Measurements from ENCODE around the gene PARM1.
A peak's percentile ranks its signal among the peaks of the same experiment; 100 is the strongest.

Gene PARM1

DNA sequence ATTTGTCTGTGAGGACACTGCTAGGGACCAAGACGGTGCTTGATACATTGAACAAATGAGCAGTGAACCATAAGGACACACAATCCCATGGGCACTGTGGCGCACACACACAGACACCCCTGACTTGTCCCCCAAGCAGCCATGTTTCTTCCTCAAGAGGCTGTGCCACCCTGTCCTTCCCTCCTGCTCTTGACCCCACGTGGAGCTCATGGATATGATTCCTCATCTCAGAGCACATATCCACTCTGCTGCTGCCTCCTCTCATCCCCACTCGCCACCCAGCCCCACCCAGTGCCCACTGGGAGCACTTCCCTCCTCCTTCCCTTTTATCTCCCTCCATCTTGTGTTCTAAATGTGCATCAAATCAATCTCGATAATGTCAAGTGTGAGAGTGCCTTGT, 102.4 kb downstream of the PARM1 start:
- no peak for FAIRE-seq

DNA sequence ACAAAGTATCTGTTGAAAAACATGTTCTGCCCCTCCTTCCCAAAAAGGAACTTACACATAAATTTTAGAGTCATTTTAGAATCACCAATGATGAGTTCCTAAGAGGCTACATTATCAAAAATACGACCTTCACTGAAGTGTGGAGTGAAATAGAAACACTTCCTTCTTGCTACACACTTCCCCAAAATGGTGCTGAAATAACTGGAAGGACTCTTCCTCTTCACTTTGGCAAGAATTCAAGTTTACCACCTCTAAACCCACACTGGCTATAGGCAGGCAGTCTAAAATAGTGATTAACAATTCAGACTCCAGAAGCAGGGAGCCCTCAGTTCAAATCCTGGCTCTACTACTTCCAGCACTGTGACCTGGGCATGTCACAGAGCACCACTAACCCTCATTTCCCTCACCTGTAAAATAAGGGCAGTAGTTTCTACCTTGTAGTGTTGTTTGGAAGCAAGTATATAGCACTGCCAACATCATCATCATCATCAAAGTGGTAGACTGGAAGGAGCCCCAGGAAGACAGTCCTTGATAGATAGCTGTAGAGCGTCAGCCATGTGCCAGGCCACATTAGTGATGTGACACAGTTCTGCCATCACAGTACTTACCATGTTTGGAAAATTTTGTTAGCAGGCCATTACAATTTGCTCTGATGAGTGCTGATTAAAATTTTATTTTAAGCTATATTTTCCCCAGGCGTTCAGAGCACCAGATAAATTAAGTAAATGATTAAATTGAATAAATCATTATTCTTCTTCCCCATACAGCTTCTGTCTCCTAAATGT, 103.3 kb downstream of the PARM1 start:
- no peak for FAIRE-seq

DNA sequence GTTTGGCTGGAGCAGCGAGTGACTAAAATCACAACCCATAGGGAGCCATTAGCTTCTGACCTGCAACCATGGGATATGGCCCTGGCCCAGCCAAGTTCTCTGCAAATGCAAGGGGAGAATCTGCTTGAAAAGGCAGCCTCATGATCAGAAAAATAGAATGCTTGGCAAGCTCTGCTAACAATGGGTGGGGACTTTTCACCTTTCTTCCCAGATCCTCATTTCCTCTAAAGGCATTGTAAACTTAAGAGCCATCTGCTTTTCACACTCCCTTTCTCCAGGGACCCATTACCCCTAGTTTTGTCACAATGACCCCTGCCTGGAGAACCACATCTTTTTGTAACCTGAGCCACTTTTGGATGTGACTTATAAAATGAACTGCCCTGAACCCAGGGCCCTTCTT, 104.3 kb downstream of the PARM1 start:
- FAIRE-seq, result peak; percentile 97

DNA sequence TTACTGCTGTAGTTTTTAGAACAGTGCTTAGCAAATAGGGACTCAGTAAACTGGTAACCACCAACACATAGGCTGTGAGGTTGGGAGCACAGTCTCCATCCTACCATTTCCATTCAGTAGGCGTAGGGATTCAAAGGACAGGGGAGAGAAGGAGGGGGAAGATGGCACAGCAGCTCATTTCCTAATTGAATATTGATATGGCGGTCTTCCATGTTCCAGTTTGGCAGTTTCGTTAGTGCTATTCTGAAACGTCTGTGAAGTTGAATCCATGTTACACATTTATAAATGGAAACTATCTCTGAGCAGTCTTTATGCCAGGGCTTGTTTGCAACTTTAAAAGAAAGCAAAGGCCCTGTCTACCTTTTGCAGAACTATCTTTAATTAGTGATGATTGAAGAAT, 105.5 kb downstream of the PARM1 start:
- FAIRE-seq, result no peak

DNA sequence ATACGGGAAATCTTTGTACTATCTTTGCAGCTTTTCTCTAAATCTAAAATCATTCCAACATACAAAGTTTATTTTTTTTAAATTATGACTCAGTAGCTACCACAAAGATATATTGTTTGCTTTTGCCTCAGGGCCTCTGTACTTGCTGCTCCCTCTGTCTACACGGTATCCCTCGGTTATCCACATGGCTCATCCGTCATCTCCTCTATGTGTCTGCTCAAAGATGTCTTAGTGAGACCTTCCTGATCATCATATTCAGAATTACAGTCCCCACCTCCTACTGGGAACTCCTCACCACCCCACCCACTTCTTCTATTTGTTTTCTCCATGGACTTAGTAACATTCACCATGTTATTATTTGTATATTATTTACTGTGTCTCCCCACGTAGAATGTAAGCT, 107.8 kb downstream of the PARM1 start:
- FAIRE-seq, result no peak

DNA sequence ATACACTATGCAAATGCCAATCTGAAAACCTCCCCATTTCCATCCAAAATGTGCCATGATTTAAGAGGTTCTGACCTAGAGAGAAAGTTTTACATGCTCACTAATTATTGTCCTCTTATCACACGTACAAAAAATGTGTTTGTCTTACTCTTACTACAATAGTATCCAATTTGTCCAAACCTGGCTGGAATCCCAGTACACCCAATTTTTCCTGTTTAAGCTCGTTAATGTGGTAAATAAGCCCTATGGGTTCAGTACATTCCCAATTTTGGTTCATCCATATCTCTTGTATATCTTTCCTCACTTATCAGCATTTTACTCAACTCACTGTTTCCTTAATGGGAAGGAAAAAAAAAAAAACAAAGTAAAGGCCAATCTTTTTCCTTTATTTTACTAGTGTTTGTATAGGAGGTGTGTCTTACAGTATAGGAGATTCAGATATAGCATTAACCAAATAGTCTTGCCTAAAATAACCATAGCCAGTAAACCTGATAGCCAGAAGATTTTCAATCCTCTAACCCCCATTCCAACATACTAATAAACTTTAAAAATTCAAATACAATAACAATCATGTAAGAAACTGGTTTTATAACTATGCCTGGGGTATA, 109.8 kb downstream of the PARM1 start:
- FAIRE-seq, result no peak

DNA sequence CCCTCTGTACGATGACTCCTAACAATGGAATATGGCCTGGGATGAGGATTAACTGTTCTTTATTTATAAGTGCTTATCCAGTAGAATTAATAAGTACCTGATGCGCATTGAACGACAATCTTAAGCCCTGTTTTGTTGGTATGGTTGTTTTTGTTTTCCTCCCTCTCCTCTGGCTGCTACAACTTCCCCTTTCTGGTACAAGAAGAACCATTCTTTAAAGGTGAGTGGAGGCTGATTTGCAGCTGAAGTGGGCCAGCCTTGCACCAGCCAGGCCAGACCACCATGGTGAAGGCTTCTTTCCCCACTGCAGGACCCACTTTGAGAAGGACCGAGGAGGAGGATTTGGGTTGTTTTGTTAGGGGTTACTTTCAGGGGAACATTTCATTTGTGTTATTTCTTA, 113.3 kb downstream of the PARM1 start:
- no peak for FAIRE-seq

DNA sequence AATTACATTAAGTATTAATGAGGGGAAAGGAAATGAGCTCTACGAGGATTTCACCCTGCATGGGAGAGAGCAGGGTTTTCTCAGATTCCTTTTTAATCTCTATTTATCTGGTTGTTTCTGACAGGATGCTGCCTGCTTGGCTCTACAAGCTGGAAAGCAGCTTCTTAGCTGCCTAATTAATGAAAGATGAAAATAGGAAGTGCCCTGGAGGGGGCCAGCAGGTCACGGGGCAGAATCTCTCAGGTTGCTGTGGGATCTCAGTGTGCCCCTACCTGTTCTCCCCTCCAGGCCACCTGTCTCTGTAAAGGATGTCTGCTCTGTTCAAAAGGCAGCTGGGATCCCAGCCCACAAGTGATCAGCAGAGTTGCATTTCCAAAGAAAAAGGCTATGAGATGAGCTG, 113.7 kb downstream of the PARM1 start:
- no peak for FAIRE-seq

DNA sequence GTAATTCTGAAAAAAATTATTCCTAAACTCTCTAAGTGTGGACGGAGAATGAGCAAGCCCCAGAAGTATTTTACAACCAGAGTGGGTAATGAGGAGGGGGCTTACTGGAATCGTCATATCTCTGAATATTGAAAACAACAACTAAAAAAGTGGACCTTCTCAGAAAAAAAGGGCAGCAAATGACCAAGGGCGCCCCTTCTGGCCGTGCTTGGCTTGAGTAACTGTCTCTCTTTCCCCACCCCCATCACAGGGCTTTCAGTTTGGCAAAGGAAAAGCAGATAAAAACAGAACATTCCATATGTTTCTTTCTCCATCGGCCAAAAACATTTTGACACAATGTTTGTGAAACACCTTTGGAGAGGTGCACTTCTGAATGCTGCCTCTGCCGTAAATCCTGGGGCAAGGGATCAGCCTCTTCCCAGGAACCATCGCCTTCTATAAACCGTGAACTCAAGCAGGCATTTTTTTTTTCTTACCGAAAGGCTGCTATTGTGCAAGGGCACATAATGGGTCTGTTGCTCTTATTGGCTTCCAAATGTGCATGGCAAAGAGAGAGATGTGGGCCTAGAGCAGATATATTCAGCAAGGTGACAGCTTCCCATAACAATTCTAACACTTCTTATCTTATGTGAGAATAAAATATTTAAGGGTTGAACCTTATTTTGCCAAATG, 115.4 kb downstream of the PARM1 start:
- no peak for FAIRE-seq

DNA sequence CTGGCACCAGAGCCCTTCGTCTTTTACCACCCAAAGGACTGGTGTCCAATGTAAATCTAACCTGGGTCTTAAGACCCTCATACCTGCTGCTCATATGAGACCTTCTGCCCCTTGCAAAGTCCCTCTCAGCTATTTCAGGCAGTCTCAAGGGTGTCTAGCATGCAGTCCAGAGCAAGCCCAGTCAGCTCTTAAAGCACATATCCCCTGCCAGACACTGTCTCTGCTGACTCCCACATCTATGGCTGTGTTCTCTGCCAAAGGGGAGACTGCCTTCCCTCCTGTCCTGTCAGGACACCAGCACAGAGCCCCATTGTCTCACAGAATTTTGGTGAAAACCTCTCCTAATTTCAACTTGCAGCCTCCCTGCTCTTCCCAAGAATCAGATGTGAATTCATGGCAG, 118.5 kb downstream of the PARM1 start:
- no peak for FAIRE-seq

DNA sequence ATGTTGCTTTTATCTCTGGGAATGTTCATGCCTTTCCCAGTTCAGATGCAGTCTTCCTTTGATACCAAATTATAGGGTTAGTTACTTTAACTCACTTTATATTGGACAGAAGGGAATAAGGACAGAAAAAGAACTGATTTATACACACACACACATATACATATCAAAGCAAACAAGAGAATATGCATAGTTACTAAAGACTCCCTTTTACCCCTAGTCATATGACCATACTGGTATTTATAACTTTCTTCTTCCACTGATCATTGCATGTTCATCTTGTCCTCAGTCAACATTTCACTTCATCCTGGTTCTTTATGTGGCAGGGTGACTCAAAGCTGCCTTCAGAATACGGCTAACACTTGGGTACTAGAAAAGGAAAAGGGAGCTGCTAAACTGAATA, 120.4 kb downstream of the PARM1 start:
- no peak for FAIRE-seq

DNA sequence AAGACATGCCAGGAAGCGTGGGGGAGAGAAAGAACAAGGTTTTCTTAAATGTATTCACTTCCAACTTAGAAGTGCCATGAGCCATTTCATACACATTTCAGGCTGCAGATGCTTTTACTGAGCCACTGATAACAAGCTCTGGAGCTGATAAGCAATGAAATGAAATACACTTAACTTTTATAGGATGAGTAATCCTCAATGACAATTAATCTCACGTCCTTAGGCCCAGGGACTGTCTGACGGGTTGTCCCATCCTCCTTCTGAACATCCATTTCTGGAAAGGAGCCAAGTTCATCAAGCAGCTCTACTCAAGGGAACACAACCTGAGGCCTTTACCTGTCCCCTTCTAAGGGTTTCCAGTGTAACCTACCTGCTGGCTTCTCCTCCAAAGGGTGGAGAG, 121.2 kb downstream of the PARM1 start:
- FAIRE-seq, result no peak

DNA sequence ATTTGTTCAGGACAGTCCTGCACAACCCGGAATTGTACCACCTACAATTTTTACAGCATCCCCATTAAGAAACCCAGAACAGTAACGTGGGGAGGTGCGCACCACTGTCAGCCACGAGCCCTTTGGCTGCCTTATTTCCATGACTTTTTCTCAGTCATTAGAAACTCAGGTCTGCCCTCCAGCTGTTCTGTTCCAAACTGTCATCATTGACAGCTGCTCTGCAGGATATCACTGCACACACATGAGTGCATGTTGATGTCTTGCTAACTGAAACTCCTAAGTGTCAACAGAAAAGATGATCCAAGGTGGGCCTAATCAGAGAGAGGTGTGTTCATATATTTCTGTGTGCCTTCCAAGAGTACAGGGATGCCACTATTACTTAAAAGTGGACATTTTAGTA, 123.4 kb downstream of the PARM1 start:
- FAIRE-seq, result no peak

DNA sequence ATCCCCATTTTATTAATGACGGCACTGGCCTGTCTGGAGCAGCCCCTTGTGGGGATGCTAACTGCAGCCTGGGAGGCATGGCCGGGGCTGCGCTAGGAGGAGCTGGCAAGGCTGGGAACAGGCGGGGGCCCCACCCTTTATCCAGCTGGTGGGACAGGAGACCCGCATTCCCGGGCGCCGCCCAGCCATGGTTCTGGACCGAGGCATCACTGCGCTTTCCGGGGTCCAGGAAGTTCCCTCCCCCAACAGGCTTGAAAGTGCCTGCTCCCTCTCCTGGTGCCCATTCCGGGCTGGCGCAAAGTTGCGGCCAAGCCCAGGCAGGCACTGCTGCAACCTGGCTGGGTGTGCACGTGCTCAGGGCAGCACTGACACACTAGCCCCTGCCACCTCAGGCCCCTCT, 124.5 kb downstream of the PARM1 start:
- no peak for FAIRE-seq

DNA sequence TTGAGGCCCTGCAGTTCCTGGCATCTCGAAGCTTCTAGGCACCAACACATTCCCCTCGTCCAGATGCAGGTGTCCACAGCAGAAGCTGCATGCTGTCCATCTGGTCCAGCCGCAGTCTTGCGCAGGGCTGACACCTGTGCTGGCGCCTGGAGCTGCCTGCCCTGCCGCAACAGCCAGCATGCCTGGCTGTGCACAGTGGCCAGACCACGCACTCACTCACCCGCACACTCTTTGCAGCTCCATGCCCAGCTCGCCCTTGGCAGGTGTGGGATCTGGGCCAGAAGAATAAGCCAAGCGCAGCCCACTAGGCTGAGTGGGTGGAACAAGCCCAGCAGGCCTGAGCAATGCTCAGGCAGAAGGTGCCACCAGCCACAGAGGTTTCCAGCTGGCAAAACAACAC, 125.6 kb downstream of the PARM1 start:
- FAIRE-seq, result no peak

DNA sequence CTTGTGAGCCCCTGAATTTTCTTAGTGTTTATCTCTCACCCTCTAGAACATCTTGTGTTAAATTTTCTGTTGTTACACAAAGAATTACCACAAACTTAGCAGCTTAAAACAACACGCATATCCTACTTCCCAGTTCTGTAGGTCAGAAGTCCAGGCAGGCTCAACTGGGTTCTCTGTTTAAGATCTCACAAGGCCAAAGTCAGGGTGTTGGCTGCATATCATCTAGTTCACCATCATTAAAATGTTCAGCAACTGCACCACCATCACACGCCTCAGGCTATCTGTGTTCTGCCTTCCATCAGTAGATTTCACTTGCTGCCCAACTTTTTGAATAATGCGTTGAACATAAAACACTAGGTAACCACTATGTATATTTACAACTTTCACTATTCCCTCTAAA, 130.5 kb downstream of the PARM1 start:
- FAIRE-seq, result no peak

DNA sequence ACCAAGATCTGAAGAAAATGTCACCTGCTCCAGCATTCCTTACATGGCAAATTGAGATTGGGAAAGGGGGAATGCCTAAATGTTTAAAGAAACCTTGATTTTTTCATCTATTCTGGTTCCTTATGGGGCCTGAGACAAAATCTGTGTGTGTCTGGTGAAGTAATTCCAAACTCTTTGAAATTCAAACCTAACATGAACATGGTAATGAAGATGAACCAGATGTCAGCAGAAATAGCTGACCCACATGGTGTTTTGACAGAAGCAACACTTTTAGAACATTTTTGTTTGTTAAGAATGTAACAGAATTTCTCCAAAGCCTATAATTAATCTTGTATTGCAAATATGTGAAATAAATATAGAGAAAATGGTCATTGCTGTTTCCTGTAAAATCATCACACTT, 133.0 kb downstream of the PARM1 start:
- no peak for FAIRE-seq

DNA sequence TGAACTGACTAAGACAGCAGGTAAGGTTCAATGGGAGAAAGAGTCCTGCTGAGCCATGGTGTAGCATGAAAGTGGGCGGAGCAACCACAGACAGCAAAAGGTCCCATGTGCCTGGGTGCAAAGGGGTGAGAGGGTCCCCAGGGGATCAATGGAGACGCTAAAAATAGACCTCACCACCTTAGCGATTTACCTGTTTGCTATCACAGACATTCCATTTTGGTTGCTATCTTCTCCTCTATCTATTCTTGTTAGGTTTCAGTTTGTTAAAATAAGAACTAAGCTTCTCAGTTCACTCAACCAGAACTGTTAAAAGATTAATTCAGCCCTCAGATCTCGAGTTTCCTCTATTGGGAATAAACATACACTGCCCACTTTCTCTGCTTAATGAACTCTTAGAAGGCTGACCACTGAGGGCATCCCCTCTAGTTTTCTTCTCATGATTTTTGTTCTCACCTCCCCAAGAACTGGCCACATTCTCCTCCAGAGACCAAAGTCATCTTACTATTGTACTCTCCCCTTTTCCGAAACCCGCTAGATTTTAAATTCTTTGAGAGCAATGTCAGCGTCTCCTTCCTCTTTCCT, 136.7 kb downstream of the PARM1 start:
- no peak for FAIRE-seq

DNA sequence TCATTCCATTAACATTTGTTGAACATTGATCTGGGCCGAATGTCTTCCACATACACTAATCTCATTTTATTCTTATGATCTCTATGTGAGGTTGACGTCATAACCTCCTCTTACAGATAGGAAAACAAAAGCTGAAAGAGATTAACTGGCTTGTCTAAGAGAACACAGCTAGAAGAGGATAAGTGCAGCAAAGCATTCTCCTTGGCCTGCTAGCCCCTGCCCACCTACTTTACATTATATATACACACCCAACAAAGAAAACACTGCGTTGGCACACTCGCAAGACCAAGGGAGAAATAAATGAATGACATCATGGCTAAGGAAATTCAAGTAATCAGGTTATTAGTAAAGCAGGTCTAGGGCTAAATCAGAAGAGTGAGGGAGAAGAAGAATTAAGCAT, 138.4 kb downstream of the PARM1 start:
- FAIRE-seq, result no peak

DNA sequence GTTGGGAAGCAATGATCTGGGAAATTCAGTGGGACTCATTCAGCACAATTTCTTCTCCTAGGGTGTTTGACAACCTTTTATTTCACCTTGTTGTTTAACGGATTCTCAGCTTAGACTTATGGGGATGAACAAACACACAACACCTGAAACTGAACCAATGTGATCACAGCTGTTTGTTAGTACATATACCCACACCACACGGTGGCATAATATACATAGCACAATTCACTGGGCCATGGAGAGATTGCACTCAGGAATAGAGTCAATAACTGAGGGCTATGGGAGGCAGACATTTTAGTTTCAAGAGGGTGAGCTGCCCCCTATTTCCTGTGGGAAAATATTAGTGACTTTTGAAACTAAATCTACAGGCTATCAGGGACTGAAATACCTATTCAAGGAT, 148.0 kb downstream of the PARM1 start:
- no peak for FAIRE-seq

DNA sequence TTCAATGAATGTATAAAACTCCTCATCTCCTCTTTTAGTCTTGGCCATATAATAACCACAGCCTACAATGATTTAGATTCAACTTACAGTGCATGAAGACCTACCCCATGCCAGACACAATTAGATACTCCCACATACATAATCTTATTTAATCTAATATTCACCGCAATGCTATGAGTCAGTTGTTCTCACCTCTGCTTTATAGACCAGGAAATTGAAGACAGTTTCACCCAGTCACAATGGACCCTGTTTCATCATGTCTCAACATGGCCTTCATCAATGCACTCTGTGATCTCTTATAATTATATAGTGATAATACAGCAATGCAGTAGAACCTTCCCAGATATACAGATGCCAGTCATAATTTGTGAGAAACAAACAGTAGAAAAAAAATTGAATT, 148.6 kb downstream of the PARM1 start:
- FAIRE-seq, result no peak

DNA sequence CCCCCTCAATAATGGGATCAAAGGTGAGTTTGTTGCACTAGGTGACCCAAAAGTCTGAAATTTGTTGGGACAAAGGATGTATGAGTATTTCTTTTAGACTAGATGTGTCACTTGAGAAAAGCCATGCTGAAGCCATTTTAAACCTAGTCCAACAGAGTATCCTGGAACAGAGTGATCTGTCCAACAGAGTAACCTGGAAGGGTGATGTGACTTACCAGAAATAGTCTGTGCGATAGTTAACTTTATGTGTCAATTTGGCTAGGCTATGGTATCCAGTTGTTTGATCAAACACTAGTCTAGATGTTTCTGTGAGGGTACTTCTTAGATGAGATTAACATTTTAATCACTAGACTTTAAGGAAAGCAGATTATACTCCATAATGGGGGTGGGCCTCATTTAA, 154.5 kb downstream of the PARM1 start:
- no peak for FAIRE-seq

DNA sequence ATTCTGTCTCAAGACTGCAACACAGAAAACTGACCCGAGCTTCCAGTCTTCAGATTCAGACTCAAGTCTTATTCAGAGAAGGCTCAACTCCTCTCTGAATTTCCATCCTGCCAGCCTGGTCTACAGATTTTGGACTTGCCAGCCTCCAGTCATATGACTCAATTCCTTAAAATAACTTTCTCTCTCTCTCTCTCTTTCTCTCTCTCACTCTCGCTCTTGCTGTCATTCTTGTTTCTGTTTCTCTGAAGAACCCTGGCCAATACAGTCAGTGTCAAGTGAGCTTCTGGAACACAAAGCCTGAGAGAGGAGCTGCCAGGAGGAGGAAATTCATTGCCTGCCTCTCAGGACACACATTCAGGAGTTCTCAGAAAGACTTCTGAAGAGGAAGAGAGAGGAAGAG, 154.9 kb downstream of the PARM1 start:
- FAIRE-seq, result no peak

DNA sequence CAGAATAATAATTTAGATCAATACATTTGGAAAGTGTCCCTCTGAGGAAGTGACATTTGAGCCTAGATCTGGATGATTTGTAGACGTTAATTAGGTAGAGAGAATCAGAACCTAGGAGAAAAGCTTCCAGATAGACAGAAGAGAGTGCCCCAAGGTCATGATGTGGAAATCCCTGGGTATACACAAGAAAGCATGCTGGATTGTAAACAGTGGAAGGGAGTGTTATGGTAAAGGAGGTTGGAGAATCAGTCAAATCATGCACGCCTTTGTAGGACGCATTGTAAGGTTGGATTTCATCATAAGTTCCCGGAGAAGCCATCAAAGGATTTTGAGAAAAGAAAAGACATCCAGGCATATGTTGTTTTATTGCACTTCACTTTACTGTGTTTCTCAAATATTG, 156.3 kb downstream of the PARM1 start:
- no peak for FAIRE-seq

All from endometrium (tissue), 2 donors.